HTR-8/SVneo (cell line): Measurements from ENCODE around the gene MUS81.

Source experiments
- DNase-seq: peaks from one replicate; pipeline ENCODE4 v3.0.0; 2011; ENCODE audit warnings: low spot score, mixed read lengths; ENCODE audit not compliant: insufficient read length
- FAIRE-seq: peaks from 2 replicates; lab custom pipeline; 2011; peaks lifted over from hg19 to GRCh38; lab: Jason Lieb, UNC

The MUS81 gene

DNA sequence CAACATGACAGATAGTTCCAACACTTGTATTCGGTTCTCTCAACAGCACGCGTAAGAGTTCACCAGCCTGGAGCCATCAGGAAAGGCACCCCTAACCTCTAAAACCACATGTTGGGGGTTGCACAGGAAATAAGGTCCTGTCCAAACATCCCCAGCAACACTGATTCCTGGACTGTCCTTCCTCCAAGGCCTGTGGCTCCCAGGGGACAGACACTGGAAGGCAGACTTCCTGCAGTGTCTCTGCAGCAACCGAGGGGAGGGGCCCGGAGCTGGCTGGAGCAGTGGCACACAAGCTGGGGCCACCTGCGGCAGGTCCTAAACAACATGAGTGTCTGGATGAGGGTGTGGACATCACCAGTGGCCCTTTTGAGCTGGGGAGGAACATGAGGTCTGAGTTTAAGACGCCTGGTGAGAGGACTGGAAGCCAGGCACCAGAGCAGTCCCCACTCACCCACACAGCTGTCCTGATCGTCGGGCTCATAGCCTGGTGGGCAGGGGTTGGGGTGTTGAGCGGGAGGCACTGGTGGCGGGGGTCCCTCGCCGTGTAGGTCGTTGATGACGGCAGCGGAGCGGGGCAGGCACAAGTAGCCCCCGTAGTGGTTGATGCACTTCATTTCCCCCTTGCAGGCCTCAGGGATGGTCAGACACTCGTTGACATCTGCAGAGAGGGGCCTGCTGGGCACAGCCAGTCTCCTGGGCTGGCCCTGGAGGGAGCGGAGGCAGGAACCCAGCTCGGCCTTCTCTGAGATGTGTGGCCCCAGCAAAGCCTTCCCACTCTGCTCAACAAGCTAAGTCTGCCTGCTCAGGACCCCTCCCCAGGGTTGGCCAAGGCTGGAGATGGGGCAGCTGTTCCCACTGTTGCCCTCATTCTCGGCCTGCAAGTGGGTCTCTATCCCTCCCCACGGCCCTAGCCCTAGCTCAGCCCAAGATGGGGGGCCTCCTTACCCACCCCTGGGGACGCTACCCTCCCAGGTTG, 10.8 kb downstream of the MUS81 start:
- DNase-seq (no peak), FAIRE-seq (peak; percentile 49)

DNA sequence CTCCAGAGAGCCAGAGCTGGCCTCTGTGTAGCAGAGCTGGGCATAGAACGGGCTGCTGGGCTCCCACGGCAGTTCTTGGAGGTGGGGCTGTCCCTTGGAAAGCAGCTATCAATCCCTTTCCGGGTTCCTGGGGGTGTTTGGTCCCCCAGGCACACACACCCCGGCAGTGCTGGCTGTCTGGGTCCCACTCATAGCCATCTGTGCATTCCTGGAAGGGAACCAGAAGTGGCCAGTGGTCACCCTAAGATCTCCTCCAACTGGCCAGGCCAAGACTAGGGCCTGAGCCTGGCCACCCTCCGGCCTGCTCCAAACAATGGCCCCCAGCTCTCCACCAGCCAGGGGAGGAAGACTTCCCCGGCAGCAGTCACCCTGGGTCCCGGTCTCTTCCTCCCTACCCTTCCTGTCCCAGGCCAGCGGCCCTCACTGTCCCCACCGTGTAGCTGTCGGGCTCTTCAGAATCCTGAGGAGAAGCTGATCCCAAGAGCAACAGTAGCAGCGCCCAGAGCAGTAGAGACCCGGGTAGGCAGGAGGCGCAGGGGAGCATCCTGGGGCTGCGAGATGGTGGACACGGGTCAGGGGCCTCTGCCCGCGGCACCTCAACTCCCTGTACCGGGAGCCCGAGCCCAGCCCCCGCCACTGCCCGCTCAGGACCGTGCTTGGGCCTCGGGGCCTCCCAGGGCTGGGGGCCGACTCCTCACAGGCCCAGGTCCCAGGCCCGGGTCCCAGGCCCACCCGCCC, 11.7 kb downstream of the MUS81 start:
- FAIRE-seq: peak; percentile 87
- no peak for DNase-seq

DNA sequence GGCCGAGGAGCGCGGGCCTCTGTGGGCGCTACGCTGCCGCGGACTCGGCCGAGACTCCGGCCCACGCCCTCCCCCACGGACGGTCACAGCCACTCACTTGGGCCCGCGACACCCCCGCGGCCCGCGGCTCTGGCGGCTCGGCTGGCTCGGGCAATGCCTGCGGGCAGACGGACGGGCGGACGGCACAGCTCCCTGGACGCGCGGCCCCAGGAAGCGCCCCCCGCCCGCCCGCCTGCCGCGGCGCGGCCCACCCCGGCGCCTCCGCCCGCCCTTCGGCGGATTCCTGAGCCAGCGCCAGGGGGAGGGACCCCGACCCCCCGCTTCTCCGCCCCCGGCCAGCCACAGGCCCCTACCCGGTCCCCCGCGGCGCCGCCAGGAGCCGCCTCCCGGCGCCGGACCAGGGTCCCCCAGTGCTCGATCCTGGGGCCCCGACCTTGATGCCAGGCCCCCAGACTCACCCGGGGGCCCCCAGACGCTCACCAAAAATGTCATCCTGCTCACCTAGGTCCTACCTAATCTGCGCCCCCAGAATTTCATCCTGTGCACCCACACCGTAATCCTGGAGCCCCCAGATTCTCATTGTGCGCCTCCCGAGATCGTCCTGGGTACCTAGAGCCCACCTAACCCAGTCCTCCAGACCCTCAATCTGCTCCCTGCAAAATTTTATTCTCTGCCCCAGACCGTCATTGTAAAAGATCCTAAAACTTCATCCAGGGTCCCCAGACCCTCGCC, 12.5 kb downstream of the MUS81 start, which contains the start of gene EFEMP2:
Gene EFEMP2 (minus strand): TSS at position 215 of the 732 bp plus-strand sequence. CDS start 446 bp downstream, outside the sequence.
- no peak for FAIRE-seq
- no peak for DNase-seq

DNA sequence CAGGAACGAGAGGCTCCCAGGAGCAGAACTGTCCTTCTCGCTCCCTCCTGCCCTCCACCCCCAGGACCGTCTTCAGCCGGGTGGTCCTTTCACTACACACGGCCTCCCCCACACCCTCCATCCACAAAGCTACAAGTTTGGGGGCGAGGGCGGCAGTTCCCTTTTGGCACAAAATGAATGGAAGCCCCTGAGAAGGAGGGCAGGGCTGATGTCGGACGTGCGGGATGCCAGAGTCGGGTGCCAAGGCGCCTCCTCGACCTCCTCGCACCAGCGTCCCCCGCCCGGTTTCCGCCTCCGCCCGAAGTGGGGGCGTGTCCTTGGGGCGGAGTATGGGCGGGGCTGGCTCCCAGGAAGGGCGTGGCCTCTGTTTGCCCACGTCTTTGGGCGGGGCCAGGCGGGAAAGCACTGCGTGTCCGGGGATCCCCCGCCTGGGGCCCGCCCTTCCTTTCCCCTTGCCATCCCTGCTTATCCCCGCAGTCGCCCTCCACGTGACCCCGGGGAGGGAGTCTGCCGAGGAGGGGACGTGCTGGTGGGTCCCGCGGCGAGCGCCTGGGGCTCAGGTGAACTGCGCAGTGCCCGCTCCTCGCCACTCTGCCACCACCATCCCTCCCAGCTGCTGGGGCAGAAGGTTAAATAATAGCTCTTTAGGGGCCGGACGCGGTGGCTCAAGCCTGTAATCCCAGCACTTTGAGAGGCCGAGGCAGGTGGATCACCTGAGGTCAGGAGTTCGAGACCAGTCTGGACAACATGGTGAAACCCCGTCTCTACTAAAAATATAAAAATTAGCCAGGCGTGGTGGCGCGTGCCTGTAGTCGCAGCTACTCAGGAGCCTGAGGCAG, 13.3 kb downstream of the MUS81 start:
- DNase-seq: peak; percentile 97
- FAIRE-seq: peak; percentile 100

DNA sequence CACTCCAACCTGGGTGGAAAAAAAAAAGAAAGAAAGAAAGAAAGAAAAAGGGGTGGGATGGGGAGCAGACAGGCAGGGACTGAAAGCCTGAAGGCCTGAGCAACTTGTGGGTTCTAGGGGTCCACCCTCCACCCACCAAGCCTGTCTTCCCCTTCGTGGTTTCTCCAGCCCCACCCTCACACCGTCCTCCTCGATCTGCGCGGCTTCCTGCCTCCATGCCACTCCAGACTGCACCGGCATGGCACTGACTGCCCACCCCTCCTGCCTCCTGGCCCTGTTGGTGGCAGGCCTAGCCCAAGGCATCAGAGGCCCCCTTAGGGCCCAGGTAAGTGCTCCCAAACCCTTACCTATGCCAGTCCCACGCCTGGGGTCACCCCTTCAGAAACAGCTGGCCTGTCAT, 19.4 kb downstream of the MUS81 start, which contains the start of gene CTSW:
Gene CTSW (plus strand): TSS at position 221 of the 400 bp plus-strand sequence. CDS start 18 bp downstream, at position 239.
- DNase-seq (no peak), FAIRE-seq (no peak)

DNA sequence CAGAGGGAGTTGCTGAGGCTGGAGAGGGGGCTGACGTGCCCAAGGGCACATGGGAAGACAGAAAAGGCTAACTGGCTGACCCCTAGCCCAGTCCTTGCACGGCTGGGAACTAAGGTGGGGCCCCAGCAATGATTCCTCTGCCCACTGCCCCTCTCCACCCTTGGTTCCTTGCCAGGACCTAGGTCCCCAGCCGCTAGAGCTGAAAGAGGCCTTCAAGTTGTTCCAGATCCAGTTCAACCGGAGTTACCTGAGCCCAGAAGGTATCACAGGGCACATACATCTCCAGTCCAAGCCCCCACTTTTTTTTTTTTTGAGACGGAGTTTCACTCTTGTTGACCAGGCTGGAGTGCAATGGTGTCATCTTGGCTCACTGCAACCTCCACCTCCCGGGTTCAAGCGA, 19.8 kb downstream of the MUS81 start:
- DNase-seq (no peak), FAIRE-seq (peak; percentile 23)

DNA sequence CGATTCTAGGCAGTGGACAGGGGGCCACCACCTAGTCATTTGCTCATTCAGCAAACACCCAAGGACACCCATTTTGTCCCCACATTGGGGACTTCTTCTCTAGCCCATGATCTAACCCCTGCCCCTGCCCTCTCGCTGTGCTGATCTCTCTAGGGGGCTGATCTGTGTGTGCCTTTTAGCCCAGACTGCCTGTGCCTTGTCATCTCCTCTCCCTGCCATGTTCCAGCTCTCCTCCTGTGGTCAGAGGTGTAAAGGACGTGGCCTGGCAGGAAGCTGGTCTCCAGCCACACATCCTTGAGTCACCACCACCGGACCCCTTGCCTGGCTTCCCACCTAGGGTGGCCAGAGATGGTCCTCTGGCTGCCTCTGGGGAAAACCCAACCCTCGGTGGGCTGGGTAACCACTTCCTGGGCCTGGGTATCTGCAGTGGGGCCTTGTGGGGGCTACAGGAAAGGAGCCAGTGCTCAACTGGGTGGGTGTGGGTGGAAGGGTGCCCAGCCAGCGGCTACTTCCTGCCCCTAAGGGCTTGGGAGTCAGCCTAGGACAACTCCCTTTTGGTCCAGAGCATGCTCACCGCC, 20.7 kb downstream of the MUS81 start:
- FAIRE-seq (peak; percentile 85), DNase-seq (no peak)

DNA sequence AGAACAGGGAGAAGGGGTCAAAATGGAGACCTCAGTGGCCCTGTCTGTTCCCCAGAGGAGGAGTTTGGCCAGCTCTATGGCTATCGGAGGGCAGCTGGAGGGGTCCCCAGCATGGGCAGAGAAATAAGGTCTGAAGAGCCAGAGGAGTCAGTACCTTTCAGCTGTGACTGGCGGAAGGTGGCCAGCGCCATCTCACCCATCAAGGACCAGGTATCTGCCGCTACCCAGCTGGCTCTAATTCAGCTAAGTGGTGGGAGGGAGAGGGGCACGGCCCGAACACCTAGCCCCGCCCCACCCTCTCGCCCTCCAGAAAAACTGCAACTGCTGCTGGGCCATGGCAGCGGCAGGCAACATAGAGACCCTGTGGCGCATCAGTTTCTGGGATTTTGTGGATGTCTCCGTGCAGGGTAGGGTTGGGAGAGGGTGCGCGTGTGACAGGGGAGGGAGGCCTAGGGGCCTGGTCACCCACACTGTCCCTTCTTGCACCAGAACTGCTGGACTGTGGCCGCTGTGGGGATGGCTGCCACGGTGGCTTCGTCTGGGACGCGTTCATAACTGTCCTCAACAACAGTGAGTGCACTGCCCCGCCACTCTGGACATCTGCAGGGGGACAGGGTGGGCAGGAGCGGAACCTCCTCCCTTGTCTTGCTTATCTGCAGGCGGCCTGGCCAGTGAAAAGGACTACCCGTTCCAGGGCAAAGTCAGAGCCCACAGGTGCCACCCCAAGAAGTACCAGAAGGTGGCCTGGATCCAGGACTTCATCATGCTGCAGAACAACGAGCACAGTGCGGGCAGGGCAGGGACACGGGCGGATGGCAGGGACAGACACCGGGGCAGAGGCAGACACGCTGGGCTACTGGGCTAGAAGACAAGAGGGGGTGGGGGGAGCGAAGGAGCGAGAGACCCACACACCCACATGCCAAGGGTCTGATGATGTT, 22.2 kb downstream of the MUS81 start:
- DNase-seq (no peak), FAIRE-seq (peak; percentile 83)

DNA sequence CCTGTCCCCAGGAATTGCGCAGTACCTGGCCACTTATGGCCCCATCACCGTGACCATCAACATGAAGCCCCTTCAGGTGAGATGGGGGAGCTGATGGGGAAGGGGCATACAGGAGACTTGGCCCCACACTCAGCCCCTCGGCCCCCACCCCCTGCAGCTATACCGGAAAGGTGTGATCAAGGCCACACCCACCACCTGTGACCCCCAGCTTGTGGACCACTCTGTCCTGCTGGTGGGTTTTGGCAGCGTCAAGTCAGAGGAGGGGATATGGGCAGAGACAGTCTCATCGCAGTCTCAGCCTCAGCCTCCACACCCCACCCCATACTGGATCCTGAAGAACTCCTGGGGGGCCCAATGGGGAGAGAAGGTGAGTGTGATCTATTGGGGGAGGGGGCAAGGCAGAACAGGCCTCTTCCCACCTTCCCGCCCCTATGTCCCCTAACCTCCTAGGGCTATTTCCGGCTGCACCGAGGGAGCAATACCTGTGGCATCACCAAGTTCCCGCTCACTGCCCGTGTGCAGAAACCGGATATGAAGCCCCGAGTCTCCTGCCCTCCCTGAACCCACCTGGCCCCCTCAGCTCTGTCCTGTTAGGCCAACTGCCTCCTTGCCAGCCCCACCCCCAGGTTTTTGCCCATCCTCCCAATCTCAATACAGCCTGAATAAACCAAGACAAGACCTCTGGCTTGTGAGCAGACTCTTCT, 23.0 kb downstream of the MUS81 start:
- FAIRE-seq (peak; percentile 46), DNase-seq (no peak)

DNA sequence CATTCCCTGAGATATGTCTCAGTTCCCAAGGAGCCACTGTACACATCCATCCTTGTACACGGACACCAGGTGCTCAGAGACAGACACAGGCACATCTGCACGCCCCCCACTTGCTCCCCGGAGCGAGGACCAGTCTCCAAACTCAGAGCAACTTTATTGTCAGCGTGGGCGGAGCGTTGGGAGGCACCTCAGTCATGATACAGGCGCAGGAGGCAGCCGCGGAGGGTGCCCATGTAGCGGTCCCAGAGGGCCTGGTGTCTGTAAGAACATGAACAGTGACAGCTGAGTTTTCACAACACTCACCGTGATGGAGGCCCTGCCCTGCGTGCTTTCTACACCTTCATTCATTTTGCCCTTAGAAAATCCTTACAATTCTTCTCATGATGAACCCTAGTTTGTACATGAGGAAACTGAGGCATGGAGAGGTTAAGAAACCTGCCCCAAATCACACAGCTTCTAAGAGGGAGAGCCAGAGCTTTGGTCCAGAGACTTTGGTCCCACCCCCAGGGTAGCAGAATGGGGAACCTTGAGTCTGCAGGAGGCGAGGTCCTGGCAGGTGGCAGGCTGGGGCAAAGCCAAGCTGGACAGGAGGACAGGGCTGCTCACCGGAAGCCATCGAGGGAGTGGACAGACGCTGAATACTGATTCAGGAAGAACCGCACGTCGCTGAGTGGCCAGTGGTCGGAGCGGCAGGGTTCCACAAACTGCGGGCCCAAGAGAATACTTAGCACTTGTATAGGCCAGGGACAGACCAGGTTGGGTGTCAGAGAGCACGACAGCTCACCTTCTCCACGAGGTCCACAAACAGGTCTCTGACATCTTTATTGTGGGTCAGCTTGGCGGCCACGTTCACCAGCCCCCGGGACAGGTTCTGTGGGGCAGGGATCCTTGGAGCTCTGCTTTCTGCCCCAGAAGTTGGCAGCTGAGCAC, 23.8 kb downstream of the MUS81 start:
- FAIRE-seq (peak; percentile 4), DNase-seq (no peak)

DNA sequence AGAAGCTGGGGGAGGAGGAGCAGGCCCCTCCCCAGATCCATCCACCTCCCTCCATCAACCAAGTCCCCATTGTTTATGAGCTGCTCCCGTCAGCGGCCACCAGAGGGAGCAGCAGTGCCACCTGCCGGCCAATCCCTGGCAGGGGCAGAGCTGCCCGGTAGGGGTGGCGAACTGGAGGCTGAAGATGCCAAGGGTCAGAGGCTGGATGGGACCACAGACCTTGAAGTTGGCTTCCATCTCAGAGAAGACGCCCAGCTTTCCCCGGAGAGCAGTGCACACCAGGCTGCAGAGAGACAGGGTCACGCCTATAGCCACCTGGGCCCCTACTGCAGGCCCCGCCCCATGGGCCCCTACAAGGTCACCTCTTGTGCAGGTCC, 24.5 kb downstream of the MUS81 start:
- FAIRE-seq (peak; percentile 98), DNase-seq (peak; percentile 90)

DNA sequence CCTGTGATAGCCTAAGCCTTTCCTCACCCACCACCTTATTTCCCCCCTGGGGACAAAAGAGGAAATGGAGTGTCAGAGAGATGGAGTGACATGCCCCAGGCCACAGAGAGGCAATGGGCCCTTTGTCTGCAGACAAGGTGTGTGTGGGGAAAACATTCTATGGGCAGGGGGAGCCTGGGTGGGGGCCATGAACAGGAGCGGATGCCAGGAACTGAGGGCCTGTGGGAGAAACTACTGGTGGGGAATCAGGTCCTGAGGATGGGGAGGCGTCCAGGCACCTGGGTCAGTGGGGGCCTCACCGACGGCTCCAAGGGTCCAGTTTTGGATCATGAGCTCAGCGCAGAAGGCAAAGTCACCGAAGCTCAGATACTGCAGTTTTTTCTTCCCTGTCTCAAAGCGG, 25.0 kb downstream of the MUS81 start:
- DNase-seq (no peak), FAIRE-seq (peak; percentile 13)

DNA sequence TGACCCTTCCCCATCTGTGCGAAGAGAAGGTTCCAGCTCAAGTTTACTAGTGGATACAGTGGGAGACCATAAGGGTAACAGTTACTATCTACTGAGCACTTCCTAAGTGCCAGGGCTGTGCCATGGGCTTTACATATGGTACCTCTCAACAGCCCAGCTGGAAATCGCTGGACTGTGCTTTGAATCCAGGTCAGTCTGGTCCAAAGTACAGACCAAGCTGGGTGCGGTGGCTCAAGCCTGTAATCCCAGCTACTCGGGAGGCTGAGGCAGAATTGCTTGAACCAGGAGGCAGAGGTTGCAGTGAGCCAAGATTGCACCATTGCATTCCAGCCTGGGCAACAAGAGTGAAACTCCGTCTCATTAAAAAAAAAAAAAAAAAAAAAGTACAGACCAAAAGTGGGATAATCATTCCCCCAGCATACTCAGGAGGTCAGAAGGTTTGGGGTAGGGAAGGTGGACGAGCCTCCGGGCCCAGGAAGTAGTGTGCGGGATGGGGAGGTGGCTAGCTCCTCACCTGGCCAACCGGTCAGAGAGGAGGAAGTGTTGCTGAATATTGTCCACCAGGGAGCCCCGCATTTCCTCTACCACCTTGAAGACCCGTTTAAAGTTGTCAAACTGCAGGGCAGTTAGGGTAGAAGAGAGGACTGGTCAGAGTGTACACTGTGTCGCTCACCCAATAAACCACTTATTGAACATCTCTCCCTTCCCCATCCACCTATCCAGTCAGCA, 25.7 kb downstream of the MUS81 start:
- FAIRE-seq: no peak
- DNase-seq: no peak

DNA sequence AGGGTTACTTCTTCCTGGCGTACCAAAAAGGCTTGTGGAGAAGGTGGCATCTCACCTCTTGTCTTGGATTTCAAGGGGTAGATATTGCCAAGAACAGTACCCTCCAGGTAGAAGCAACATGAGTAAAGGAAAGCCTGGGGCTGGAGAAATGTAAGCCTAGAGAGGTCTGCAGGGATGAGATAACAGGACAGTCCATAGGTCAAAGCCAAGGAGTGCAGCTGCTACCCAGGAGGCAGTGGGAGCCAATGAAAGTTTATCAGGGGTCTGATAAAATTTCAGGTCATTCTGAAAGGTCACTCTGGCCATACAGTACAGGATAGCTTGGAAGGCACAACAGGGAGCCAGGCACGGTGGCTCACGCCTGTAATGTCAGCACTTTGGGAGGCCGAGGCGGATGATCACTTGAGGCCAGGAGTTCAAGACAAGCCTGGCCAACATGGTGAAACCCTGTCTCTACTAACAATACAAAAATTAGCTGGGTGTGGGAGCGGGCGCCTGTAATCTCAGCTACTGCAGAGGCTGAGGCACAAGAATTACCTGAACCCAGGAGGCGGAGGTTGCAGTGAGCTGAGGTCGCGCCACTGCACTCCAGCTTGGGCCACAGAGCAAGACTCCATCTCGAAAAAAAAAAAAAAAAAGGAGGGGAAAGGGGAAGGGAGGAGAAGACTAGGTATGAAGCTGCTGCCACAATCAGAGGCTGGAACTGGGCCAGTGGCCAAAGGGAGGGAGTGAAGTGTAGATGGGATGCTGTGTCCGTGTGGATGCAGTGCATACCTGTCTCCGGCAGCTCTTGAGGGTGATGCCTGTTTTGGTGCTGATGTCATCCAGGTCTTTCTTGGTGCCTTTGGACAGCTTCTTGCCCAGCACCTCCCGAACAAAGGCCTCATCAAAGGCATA, 26.8 kb downstream of the MUS81 start:
- FAIRE-seq (no peak), DNase-seq (no peak)

DNA sequence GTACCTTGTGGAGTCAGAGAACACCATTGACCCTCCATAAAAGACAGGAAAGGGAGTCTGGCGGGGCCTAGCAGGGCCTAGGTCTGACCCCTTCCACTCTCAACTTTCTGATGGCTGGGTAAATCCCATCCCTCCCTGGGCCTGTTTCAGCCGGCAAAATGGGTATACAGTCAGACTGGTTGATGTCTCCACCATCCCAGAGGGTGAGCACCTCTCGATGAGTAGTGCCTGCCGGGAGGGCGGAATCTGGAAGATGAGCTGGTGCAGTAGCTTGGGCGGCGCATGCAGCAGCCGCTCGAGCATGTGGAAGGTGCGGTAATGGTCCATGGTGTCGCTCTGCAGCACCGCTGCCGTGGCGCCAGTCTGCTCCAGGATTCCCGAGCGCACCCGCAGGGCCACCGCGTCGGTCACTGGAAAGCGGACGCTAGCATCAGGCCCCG, 27.5 kb downstream of the MUS81 start:
- DNase-seq (no peak), FAIRE-seq (peak; percentile 20)
